DMS114 treated with DMSO at 0.1 percent for 48 hours (cell line): ENCODE measurements around the gene GCM1.

Source experiments
- DNase-seq: peaks from one replicate; lab custom pipeline; 2025; ENCODE audit not compliant: unreplicated experiment; lab: John Stamatoyannopoulos, UW

Gene GCM1

DNA sequence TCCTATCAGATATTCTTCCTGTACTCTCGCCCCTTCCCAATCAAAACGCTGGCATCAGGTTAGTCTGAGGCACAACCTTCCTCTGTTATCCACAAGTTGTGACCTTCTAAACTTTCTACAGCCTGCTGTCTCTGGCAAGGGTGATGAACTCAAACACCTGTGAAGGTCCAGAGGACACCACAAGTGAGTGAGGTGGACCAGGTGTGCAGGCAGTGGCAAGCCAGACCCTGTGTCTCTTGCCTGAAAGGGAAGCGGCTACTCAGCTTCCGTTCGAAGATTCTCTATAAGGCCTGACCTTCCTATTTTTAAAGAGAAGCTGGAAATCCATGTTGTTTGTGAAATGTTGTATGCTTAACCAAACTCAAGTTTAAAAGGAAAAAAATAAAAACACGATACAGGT lies 36.8 kb downstream of the GCM1 start:
- no peak for DNase-seq

DNA sequence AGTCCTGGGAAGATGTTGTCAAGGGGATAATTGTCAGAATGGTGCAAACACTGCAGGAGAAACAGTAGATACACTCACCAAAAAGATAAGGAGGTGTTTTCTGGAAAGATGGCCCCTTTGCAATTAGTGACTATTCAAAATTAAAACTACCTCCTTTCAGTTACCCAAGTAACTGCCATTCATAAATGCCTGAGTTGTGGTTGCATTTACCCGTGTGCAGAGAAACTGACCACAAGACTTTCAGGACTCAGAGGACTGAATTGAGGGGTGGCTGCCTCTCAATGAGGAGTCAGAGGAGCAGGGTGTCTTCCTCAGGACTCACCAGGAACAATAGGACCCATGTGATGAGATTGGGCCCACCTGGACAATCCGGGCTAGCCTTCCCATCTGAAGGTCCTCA lies 39.0 kb downstream of the GCM1 start:
- no peak for DNase-seq

GRCh38 chr6:53107091-53107490 lies 41.5 kb downstream of the GCM1 start:
- DNase-seq = no peak

- DNase-seq = no peak
Observed at GRCh38 chr6:53104916-53105315, 43.7 kb downstream of the GCM1 start.

DNA sequence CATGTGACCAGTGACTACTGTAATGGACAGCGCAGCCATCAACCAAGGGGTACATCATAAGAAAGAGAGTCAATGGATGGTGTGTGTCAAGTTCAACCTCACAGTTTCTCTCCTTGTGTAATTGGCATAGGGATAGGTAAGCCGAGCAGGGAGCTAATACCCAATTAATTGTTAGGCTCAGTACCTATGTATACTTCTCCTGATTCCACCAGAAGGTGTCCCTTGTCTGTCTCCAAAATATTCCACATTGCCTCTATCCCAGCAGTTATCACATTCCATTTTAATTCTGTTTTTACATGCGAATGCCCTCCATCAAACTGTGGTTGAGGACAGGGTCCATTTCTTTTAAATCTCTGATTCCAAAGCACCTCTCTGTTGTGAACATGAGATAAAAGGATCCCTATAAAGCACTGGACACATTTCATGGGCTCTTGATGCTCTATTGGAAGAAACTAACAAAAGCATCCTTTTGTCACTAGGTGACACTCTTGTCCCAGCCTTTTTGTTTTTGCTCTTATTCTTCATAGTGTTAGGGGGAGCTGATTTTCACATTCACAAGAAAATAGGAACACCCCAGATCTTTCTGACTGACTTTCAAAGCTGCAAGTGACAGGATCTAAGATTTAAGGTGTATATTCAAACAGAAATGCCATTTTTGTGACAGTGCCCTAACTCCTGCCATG lies 44.5 kb downstream of the GCM1 start:
- DNase-seq = peak; percentile 25

- no peak for DNase-seq
Observed at GRCh38 chr6:53101006-53101405, 47.6 kb downstream of the GCM1 start.

- DNase-seq = no peak
Observed at GRCh38 chr6:53100561-53100960, 48.1 kb downstream of the GCM1 start.

DNA sequence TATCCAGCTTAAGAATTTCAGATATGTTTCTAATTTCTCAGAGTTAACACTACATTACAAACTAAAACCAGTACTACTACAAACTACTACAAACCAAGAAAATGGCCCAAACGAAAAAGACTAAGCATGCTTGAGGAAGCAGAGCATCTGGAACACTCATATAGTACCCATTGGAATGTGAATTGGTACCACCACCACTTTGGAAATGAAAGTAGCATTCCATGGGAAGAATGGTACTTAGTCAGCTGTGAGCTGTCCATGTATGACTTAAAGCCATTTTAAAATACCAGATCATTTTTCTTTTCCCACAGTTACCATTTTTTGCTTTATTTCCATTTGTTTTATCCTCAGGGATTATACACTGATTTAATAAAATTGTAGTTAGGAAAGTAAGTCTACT lies 52.9 kb downstream of the GCM1 start:
- no peak for DNase-seq

DNA sequence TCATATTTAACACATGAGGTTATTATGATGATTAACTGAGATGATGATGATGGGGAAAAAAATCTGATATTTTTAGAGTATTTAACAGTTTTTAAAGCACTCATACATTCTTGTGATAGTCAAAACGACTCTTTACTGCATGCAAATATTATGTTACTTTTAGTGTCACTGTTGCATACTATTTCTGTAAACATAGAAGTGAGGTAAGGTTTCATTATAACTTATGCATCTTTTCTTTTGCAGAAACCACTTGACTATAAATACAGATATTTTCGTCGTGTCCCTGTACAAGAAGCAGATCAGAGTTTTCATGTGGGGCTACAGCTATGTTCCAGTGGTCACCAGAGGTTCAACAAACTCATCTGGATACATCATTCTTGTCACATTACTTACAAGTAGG lies 53.4 kb downstream of the GCM1 start:
- DNase-seq = no peak

GRCh38 chr6:53090576-53090975 lies 58.1 kb downstream of the GCM1 start:
- DNase-seq = no peak

DNA sequence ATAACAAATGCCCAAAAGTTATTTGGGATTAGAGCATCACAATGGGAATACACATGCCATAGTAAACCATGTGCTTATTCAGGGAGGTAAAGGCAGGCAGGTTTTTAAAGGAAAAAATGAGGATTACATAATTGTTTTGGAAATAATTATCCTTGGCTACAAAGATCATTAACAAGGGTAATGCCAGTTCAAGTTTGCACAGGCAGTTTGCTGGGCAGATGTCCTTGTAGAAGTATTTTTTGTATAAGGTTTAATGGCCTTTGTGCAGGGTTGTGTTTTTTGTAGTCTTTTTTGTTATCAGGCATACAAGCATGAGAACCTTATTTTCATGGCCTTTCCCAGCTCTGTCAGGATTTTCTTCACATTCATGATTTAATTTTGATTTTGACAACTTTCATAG lies 58.7 kb downstream of the GCM1 start:
- no peak for DNase-seq

DNA sequence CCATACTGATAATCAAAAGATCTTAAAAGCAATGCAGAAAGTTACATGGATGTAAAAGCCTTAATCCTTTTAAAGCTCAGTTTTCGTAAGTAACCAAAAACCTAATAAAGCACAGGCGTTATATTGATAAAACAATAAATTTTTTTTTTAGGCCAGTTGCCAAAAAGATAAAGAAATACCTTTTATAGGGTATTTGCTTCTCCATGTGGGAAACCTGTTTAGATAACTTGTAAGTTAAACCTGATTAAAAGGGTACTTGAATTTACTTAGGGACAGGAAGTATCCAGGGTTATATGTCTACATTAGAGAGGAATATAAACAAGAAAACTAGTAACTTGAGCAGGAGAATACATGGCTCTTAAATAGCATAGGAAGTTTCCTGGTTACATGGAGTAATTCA lies 62.3 kb downstream of the GCM1 start:
- no peak for DNase-seq

- no peak for DNase-seq
Observed at GRCh38 chr6:53080813-53081212, 67.8 kb downstream of the GCM1 start.
